Hepatocyte (in vitro differentiated cells): ENCODE measurements around the gene ITPR2.

Experiments used
- EZH2 ChIP-seq: fragments of 200-600 bp; sonication (generic); IDR thresholded peaks from 2 replicates; pipeline ENCODE4 v1.6.1; 2016; ENCODE audit warnings: antibody characterized with exemption, mild to moderate bottlenecking, borderline replicate concordance
- EZH2phosphoT487 ChIP-seq: fragments of 200-600 bp; sonication (generic); IDR thresholded peaks from one replicate; pipeline ENCODE4 v1.6.1; 2018; ENCODE audit warnings: antibody characterized with exemption, mild to moderate bottlenecking, low read depth, moderate library complexity; ENCODE audit not compliant: unreplicated experiment, severe bottlenecking
- TF ChIP-seq, protein P1 (sequence below): fragments of 200-600 bp; sonication (generic); IDR thresholded peaks from 2 replicates; pipeline ENCODE4 v1.5.1; 2016; ENCODE audit warnings: antibody characterized with exemption, mild to moderate bottlenecking; ENCODE audit not compliant: poor library complexity

DNA sequence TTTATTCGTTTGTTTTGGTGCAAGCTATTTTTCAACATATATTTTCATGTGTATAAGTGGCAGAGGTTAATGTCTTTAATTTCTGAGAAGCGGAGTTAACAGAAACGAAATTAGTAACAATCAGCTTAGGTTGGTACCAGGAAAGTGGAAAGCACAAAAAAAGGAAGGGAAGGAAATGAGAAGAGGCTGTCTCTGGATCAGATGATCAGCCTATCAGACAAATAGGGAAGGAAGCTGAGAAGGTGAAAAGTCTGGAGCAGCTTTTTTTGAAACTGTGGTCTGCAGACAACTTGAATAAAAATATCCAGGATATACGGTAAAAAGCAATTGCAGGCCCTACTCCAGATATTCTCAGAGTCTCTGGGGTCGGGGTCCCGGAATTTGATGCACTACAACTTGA, 372.6 kb downstream of the ITPR2 start:
- TF ChIP-seq, protein P1, sequence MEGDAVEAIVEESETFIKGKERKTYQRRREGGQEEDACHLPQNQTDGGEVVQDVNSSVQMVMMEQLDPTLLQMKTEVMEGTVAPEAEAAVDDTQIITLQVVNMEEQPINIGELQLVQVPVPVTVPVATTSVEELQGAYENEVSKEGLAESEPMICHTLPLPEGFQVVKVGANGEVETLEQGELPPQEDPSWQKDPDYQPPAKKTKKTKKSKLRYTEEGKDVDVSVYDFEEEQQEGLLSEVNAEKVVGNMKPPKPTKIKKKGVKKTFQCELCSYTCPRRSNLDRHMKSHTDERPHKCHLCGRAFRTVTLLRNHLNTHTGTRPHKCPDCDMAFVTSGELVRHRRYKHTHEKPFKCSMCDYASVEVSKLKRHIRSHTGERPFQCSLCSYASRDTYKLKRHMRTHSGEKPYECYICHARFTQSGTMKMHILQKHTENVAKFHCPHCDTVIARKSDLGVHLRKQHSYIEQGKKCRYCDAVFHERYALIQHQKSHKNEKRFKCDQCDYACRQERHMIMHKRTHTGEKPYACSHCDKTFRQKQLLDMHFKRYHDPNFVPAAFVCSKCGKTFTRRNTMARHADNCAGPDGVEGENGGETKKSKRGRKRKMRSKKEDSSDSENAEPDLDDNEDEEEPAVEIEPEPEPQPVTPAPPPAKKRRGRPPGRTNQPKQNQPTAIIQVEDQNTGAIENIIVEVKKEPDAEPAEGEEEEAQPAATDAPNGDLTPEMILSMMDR, result no peak
- TF ChIP-seq EZH2 (no peak), EZH2phosphoT487 (no peak)
